ENCODE results near the gene SIAH1. TPM values are rescaled to one million over a fixed set of nuclear protein-coding genes. Genes with fewer than 3 reads are reported as not detected.
A peak's percentile ranks its signal among the peaks of the same experiment; 100 is the strongest.

The SIAH1 gene
- total RNA-seq, 1 experiment from 2014 or later, result 27.2 TPM

- Mint-ChIP-seq H3K27me3 (ENCODE audit: insufficient read depth, unreplicated experiment) (no peaks in the 10 kb centered on the region), H3K4me3 (ENCODE audit: unreplicated experiment) (no peak overlapping the region), H3K36me3 (ENCODE audit: insufficient read depth, unreplicated experiment) (peaks cover 7% of the 10 kb centered on the region), H3K27ac (ENCODE audit: unreplicated experiment) (no peak overlapping the region), H3K4me1 (ENCODE audit: low read depth, unreplicated experiment) (no peaks in the 10 kb centered on the region), H3K9me3 (ENCODE audit: unreplicated experiment) (no peaks in the 10 kb centered on the region)
- H3K36me3 ChIP-seq (ENCODE audit: control insufficient read depth, insufficient read depth, low read length), result no peaks in the 10 kb centered on the region
- H3K27me3 ChIP-seq (replicated peaks; ENCODE audit: control insufficient read depth, insufficient read depth, low read length), result no peaks in the 10 kb centered on the region
- BruUV-seq (replicated peaks), result no TSS peak
- intact Hi-C loops (cut with micrococcal nuclease; ENCODE audit: unreplicated experiment), result no loop called here
- H3K4me1 ChIP-seq, result peaks cover 28% of the 10 kb centered on the region
- ChIA-PET CTCF (interaction anchor here (1.2 kb wide), 1 partner anchor 254 kb away, joined by 4 read pairs; no protein-coding TSS in a partner anchor), POLR2A (no interaction called here)
- TF ChIP-seq CTCF (IDR thresholded peaks at IDR 0.05; ENCODE audit: insufficient read depth in 1 of 2, low read depth in 1 of 2, low read length in 1 of 2, severe bottlenecking in 1 of 2, unreplicated experiment in 1 of 2), result no peak
- no peaks in the 10 kb centered on the region for H3K9me3 ChIP-seq
- no peak overlapping the region for H3K4me3 ChIP-seq (ENCODE audit: low read depth, low read length)
- DNase-seq, result no peak
Observed at GRCh38 chr16:48369765-48370164, 15.4 kb downstream of the SIAH1 start.

GRCh38 chr16:48367441-48368049 is 17.7 kb downstream of the SIAH1 start:
- ChIA-PET POLR2A (no interaction called here), CTCF (no interaction called here)
- Mint-ChIP-seq H3K4me3 (ENCODE audit: unreplicated experiment) (no peak overlapping the region), H3K27me3 (ENCODE audit: insufficient read depth, unreplicated experiment) (no peaks in the 10 kb centered on the region), H3K4me1 (ENCODE audit: low read depth, unreplicated experiment) (no peaks in the 10 kb centered on the region), H3K36me3 (ENCODE audit: insufficient read depth, unreplicated experiment) (peaks cover 7% of the 10 kb centered on the region), H3K27ac (ENCODE audit: unreplicated experiment) (peak overlapping the region; percentile 94), H3K9me3 (ENCODE audit: unreplicated experiment) (no peaks in the 10 kb centered on the region)
- DNase-seq, result no peak
- no peak for TF ChIP-seq CTCF (IDR thresholded peaks at IDR 0.05; ENCODE audit: insufficient read depth in 1 of 2, low read depth in 1 of 2, low read length in 1 of 2, severe bottlenecking in 1 of 2, unreplicated experiment in 1 of 2)
- Histone ChIP-seq H3K36me3 (ENCODE audit: control insufficient read depth, insufficient read depth, low read length) (no peaks in the 10 kb centered on the region), H3K4me3 (ENCODE audit: low read depth, low read length) (no peak overlapping the region), H3K9me3 (no peaks in the 10 kb centered on the region), H3K4me1 (peaks cover 20% of the 10 kb centered on the region), H3K27me3 (replicated peaks; ENCODE audit: control insufficient read depth, insufficient read depth, low read length) (no peaks in the 10 kb centered on the region)
- intact Hi-C loops (cut with micrococcal nuclease; ENCODE audit: unreplicated experiment), result no loop called here
- BruUV-seq (replicated peaks), result no TSS peak

GRCh38 chr16:48366165-48367093 is 18.8 kb downstream of the SIAH1 start:
- intact Hi-C loops (cut with micrococcal nuclease; ENCODE audit: unreplicated experiment), result loop anchor here (1.0 kb wide), 1 partner anchor 19 kb away; the partner anchor contains the start of gene SIAH1
- H3K36me3 Mint-ChIP-seq (ENCODE audit: insufficient read depth, unreplicated experiment), result peaks cover 14% of the 10 kb centered on the region
- CTCF ChIA-PET, result interaction anchor here (0.6 to 1.9 kb wide), 6 partner anchors 12 to 264 kb away, joined by 3 to 13 read pairs (median 4); no protein-coding TSS in a partner anchor

More at GRCh38 chr16:48366165-48367093, 18.8 kb downstream of the SIAH1 start:
- TF ChIP-seq CTCF (IDR thresholded peaks at IDR 0.05; ENCODE audit: insufficient read depth in 1 of 2, low read depth in 1 of 2, low read length in 1 of 2, severe bottlenecking in 1 of 2, unreplicated experiment in 1 of 2), result no peak
- H3K4me3 Mint-ChIP-seq (ENCODE audit: unreplicated experiment), result peak overlapping the region; percentile 86
- BruUV-seq (replicated peaks), result TSS peak; percentile 99
- no peaks in the 10 kb centered on the region for H3K27me3 Mint-ChIP-seq (ENCODE audit: insufficient read depth, unreplicated experiment)
- POLR2A ChIA-PET, result interaction anchor here (0.5 to 1.7 kb wide), 5 partner anchors 18 to 257 kb away, joined by 3 to 11 read pairs (median 8); partner anchors contain the start of gene SIAH1
- Histone ChIP-seq H3K4me1 (peaks cover 20% of the 10 kb centered on the region), H3K4me3 (ENCODE audit: low read depth, low read length) (peak overlapping the region; percentile 54), H3K36me3 (ENCODE audit: control insufficient read depth, insufficient read depth, low read length) (no peaks in the 10 kb centered on the region), H3K9me3 (no peaks in the 10 kb centered on the region), H3K27me3 (replicated peaks; ENCODE audit: control insufficient read depth, insufficient read depth, low read length) (no peaks in the 10 kb centered on the region)
- H3K4me1 Mint-ChIP-seq (ENCODE audit: low read depth, unreplicated experiment), result no peaks in the 10 kb centered on the region
- H3K27ac Mint-ChIP-seq (ENCODE audit: unreplicated experiment), result peak overlapping the region; percentile 94
- no peaks in the 10 kb centered on the region for H3K9me3 Mint-ChIP-seq (ENCODE audit: unreplicated experiment)
- DNase-seq, result peak; percentile 65 to 70
